K562 (cell line): Measurements from ENCODE around the gene FOXS1. TPM values are rescaled to one million over a fixed set of nuclear protein-coding genes. Genes with fewer than 3 reads are reported as not detected.

Source experiments
- ATAC-seq: fragments of 200-7000 bp; cut with Tn5 transposase; 3 replicates; pipeline ENCODE4 v1.9.1; 2020; ENCODE audit warnings: moderate library complexity
- BruUV-seq: library from RNA; stranded (reverse); fragments of 400-500 nt; replicated peaks from 2 replicates; lab custom pipeline; 2021; lab: Mats Ljungman, UMichigan
- CTCF ChIA-PET: fragments of 300-600 bp; formaldehyde crosslinking; extraction: SDS; loops from one replicate; lab custom pipeline; 2021; ENCODE audit warnings: low intra/inter-chr PET ratio; lab: Yijun Ruan, JAX
- POLR2A ChIA-PET: fragments of 300-600, 350-650 bp; sonication (Branson Sonifier 250); formaldehyde crosslinking; extraction: SDS; loops from one replicate; lab custom pipeline; 2021; ENCODE audit warnings: antibody characterized with exemption, inconsistent platforms; lab: Yijun Ruan, JAX
- DNase-seq, 4 experiments: peaks; one replicate each; pipeline versions ENCODE4 v3.0.0 to v3.0.0-alpha.2; 2011 to 2018; ENCODE audit warnings: low spot score in 3 of 4, mixed read lengths in 3 of 4; ENCODE audit errors: extremely low read depth in 1 of 4
- FAIRE-seq: peaks from 2 replicates; lab custom pipeline; 2011; peaks lifted over from hg19 to GRCh38; lab: Jason Lieb, UNC
- H2AFZ ChIP-seq: 2 replicates; pipeline ENCODE4 v1.6.0; 2011; ENCODE audit warnings: low read depth, low read length, control low read depth, inconsistent platforms
- H3K27ac ChIP-seq: fragments of 200-600 bp; 3 replicates; pipeline ENCODE4 v1.8.0; 2011; ENCODE audit warnings: low read depth, mild to moderate bottlenecking, control low read depth, inconsistent platforms, low read length, moderate library complexity, mixed read lengths; ENCODE audit errors: extremely low read depth
- H3K27me3 ChIP-seq, 2 experiments: fragments of 300-600 bp in 1 of 2; 2 replicates in 1 of 2; 3 replicates in 1 of 2; pipeline versions ENCODE4 v1.6.0 to v1.8.0; 2011; ENCODE audit warnings: inconsistent platforms in 2 of 2, low read length in 2 of 2, mild to moderate bottlenecking in 1 of 2, mixed read lengths in 1 of 2, moderate library complexity in 1 of 2; ENCODE audit not compliant: control insufficient read depth in 2 of 2, insufficient read depth in 2 of 2
- H3K36me3 ChIP-seq: fragments of 300-600 bp; 3 replicates; pipeline ENCODE4 v1.8.0; 2011; ENCODE audit warnings: mild to moderate bottlenecking, low read length, inconsistent platforms; ENCODE audit not compliant: control insufficient read depth, insufficient read depth
- H3K4me1 ChIP-seq, 2 experiments: fragments of 200-600 bp in 1 of 2; replicated peaks in 1 of 2; 2 replicates in 1 of 2; 3 replicates in 1 of 2; pipeline versions ENCODE4 v1.5.1 to v1.8.0; 2011; ENCODE audit warnings: inconsistent platforms in 2 of 2, low read length in 2 of 2, mild to moderate bottlenecking in 1 of 2, mixed read lengths in 1 of 2, moderate library complexity in 1 of 2; ENCODE audit not compliant: control insufficient read depth in 2 of 2, insufficient read depth in 2 of 2
- H3K4me2 ChIP-seq: 2 replicates; pipeline ENCODE4 v1.6.1; 2011; ENCODE audit warnings: low read length, control low read depth, inconsistent platforms, mixed read lengths; ENCODE audit not compliant: insufficient read depth
- H3K4me3 ChIP-seq: fragments of 200-600 bp; sonication (generic), shearing (Covaris generic); 2 replicates; pipeline ENCODE4 v1.5.1; 2016; ENCODE audit warnings: control low read depth, inconsistent platforms
- H3K79me2 ChIP-seq: fragments of 200-600 bp; 3 replicates; pipeline ENCODE4 v1.8.0; 2011; ENCODE audit warnings: low read length, inconsistent platforms; ENCODE audit not compliant: control insufficient read depth, insufficient read depth
- H3K9ac ChIP-seq, 2 experiments: 2 replicates each; pipeline versions ENCODE4 v1.6.0 to v1.6.1; 2011; ENCODE audit warnings: low read depth in 2 of 2, low read length in 2 of 2, control low read depth in 1 of 2, inconsistent platforms in 1 of 2, mild to moderate bottlenecking in 1 of 2, mixed read lengths in 1 of 2; ENCODE audit not compliant: insufficient read depth in 1 of 2
- H3K9me1 ChIP-seq: one replicate; pipeline ENCODE4 v1.6.0; 2011; ENCODE audit warnings: inconsistent platforms, mild to moderate bottlenecking, low read length, moderate library complexity; ENCODE audit not compliant: control insufficient read depth, insufficient read depth
- H3K9me3 ChIP-seq: replicated peaks from 2 replicates; pipeline ENCODE4 v1.5.1; 2011; ENCODE audit warnings: low read depth, low read length, inconsistent platforms; ENCODE audit not compliant: control insufficient read depth, insufficient read depth
- H4K20me1 ChIP-seq: replicated peaks from 2 replicates; pipeline ENCODE4 v1.6.1; 2011; ENCODE audit warnings: low read length, inconsistent platforms, mixed read lengths; ENCODE audit not compliant: control insufficient read depth, insufficient read depth
- EGR1 ChIP-seq: fragments of 450-650 bp; conservative IDR thresholded peaks from 2 replicates; pipeline ENCODE4 v1.6.1; 2017; ENCODE audit warnings: mild to moderate bottlenecking
- POLR2AphosphoS2 ChIP-seq: IDR thresholded peaks from 2 replicates; pipeline ENCODE4 v1.6.1; 2012; ENCODE audit warnings: low read length, improper control_type of control experiment
- SLC30A9 ChIP-seq: fragments of 250-450 bp; sonication (Bioruptor Pico); IDR thresholded peaks from 2 replicates; pipeline ENCODE4 v1.8.0; 2022; ENCODE audit warnings: mild to moderate bottlenecking, moderate library complexity
- WGBS: fragments of 100-300 bp; shearing (Covaris generic); methylation state at CpG from one replicate; pipeline ENCODE4 v1.1.6; 2016; ENCODE audit warnings: low coverage, mixed read lengths; ENCODE audit not compliant: insufficient coverage; ENCODE audit errors: missing lambda C conversion rate; 5-methylcytosine and 5-hydroxymethylcytosine counted together
- in situ Hi-C: fragments of 300-500 bp; cut with MboI; formaldehyde crosslinking; loops from 4 replicates; pipeline ENCODE4 v1.15.0; 2018; ENCODE audit warnings: inconsistent platforms, mixed read lengths
- intact Hi-C: fragments of 100-400 bp; cut with micrococcal nuclease; formaldehyde crosslinking; loops from 2 replicates; pipeline ENCODE4 v1.14.2; 2022
- polyA plus RNA-seq, 8 experiments: library from polyadenylated mRNA; depleted of rRNA in 4 of 8; stranded (reverse) in 5 of 8; unstranded in 3 of 8; fragments of >200 nt; fragmentation: Nextera tagmentation in 2 of 8; fragmentation: Illumina TruSeq in 1 of 8; extraction: Ambion mirVana in 2 of 8; extraction: Trizol in 1 of 8; gene quantifications; 2 replicates each; pipeline versions ENCODE4 v1.2.1 to v1.2.3, GENCODE V29; 2011 to 2014; ENCODE audit warnings: inconsistent platforms in 1 of 8, missing spikeins in 1 of 8
- total RNA-seq, 7 experiments: library from RNA; depleted of rRNA in 6 of 7; stranded (reverse); fragments of >200 nt in 6 of 7; fragmentation: Illumina TruSeq in 2 of 7; extraction: Trizol in 2 of 7; gene quantifications; 2 replicates each; pipeline versions ENCODE4 v1.2.1 to v1.2.3, GENCODE V29; 2011 to 2021; ENCODE audit warnings: low replicate concordance in 1 of 7
- TF ChIP-seq, protein P1 (sequence below): fragments of 250-450 bp; sonication (Bioruptor Pico); IDR thresholded peaks from 2 replicates; pipeline ENCODE4 v1.4.0; 2020

FOXS1 gene
- total and polyA plus RNA-seq, 9 of the 15 experiments (the other 6 are each of a cell fraction or from before 2014, with no cell fraction given) = not detected

DNA sequence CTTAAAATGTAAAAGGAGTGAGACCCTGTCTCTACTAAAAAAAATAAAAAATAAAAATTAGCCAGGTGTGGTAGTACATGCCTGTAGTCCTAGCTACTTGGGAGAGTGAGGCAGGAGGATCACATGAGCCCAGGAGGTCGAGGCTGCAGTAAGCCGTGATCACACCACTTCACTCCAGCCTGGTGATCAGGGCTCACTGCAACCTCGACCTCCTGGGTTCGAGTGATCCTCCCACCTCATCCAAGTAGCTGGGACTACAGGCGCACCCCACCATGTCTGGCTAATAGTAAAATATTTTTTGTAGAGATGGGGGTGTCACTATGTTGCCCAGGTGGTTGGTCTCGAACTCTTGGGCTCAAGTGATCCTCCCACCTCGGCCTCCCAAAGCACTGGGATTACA, 8.1 kb upstream of the FOXS1 start (continued):
- no peak for TF ChIP-seq POLR2AphosphoS2

DNA sequence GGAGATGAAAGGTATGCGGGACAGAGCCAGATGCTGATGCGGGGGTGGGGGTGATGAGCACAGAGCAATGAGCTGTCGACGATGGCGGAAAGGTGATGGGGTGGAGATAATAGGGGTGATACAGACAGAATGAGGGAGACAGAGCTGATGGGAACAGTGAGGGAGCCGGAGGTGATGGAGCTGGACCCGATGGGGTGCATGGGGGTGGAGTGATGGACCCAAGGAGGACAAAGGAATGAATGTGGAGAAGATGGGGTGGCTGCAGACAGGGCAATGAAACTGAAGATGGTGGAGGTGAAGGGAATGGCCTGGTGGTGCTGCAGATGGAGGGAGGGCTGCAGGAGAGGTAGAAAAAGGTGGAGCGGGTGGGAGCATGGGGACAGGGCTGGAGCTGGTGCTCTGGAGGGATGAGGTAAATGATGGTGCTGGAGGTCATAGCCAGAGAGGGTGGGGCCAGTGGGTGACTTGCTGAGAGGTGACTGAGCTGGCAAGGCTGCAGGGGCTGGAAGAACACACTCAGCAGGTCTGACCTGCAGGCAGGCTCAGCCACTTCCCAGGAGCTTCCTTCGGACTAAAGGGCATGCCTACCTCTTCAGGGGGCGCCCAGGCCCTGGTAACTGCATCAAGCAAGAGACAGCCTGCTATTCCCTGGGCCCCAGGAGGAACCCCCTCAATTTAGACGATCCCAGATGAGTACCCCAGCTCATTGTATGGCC, 6.0 kb upstream of the FOXS1 start:
- in situ Hi-C loops = loop anchor here (10.0 kb wide), 1 partner anchor 173 kb away; no protein-coding TSS in a partner anchor
- H3K27me3 ChIP-seq = peaks cover 11 to 49% of the 10 kb centered on the region in 2 experiments
- CTCF ChIA-PET = interaction anchor here (0.6 to 4.8 kb wide), 2 partner anchors 32 to 101 kb away, joined by 3 to 49 read pairs; partner anchors contain the start of gene PDRG1
- no peak overlapping the region for H3K9ac ChIP-seq
- H3K9me3 ChIP-seq = no peaks in the 10 kb centered on the region
- H3K79me2 ChIP-seq = no peaks in the 10 kb centered on the region
- DNase-seq (no peak), FAIRE-seq (no peak), ATAC-seq (no peak)
- WGBS = 3% methylated on average over 11 of the region's 11 CpGs
- H3K4me3 ChIP-seq = no peak overlapping the region
- H3K4me1 ChIP-seq = peaks cover 0 to 18% of the 10 kb centered on the region in 2 experiments; a peak in 3 of 5 replicates
- peaks cover 15% of the 10 kb centered on the region for H4K20me1 ChIP-seq
- no peak for TF ChIP-seq SLC30A9
- TF ChIP-seq, protein P1, sequence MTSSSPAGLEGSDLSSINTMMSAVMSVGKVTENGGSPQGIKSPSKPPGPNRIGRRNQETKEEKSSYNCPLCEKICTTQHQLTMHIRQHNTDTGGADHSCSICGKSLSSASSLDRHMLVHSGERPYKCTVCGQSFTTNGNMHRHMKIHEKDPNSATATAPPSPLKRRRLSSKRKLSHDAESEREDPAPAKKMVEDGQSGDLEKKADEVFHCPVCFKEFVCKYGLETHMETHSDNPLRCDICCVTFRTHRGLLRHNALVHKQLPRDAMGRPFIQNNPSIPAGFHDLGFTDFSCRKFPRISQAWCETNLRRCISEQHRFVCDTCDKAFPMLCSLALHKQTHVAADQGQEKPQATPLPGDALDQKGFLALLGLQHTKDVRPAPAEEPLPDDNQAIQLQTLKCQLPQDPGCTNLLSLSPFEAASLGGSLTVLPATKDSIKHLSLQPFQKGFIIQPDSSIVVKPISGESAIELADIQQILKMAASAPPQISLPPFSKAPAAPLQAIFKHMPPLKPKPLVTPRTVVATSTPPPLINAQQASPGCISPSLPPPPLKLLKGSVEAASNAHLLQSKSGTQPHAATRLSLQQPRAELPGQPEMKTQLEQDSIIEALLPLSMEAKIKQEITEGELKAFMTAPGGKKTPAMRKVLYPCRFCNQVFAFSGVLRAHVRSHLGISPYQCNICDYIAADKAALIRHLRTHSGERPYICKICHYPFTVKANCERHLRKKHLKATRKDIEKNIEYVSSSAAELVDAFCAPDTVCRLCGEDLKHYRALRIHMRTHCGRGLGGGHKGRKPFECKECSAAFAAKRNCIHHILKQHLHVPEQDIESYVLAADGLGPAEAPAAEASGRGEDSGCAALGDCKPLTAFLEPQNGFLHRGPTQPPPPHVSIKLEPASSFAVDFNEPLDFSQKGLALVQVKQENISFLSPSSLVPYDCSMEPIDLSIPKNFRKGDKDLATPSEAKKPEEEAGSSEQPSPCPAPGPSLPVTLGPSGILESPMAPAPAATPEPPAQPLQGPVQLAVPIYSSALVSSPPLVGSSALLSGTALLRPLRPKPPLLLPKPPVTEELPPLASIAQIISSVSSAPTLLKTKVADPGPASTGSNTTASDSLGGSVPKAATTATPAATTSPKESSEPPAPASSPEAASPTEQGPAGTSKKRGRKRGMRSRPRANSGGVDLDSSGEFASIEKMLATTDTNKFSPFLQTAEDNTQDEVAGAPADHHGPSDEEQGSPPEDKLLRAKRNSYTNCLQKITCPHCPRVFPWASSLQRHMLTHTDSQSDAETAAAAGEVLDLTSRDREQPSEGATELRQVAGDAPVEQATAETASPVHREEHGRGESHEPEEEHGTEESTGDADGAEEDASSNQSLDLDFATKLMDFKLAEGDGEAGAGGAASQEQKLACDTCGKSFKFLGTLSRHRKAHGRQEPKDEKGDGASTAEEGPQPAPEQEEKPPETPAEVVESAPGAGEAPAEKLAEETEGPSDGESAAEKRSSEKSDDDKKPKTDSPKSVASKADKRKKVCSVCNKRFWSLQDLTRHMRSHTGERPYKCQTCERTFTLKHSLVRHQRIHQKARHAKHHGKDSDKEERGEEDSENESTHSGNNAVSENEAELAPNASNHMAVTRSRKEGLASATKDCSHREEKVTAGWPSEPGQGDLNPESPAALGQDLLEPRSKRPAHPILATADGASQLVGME (CRISPR knock-in tag) = no peak
- peak; percentile 53 for TF ChIP-seq EGR1
- no TSS peak for BruUV-seq
- POLR2A ChIA-PET = interaction anchor here (0.5 kb wide), 1 partner anchor 94 kb away, joined by 3 read pairs; no protein-coding TSS in a partner anchor
- no peak overlapping the region for H3K4me2 ChIP-seq
- no peaks in the 10 kb centered on the region for H3K36me3 ChIP-seq
- no peak overlapping the region for H2AFZ ChIP-seq
- intact Hi-C loops = loop anchor here (5.0 kb wide), 1 partner anchor 801 kb away; no protein-coding TSS in a partner anchor
- H3K9me1 ChIP-seq = no peaks in the 10 kb centered on the region
- no peak overlapping the region for H3K27ac ChIP-seq
